GM11168 (cell line): ENCODE results near the gene DONSON.

Experiments used
- in situ Hi-C: fragments of 300-500 bp; cut with MboI; formaldehyde crosslinking; loops from one replicate; pipeline ENCODE4 v1.12.0; 2022; ENCODE audit warnings: low sequenced_read_pairs; ENCODE audit not compliant: unreplicated experiment

DONSON gene

DNA sequence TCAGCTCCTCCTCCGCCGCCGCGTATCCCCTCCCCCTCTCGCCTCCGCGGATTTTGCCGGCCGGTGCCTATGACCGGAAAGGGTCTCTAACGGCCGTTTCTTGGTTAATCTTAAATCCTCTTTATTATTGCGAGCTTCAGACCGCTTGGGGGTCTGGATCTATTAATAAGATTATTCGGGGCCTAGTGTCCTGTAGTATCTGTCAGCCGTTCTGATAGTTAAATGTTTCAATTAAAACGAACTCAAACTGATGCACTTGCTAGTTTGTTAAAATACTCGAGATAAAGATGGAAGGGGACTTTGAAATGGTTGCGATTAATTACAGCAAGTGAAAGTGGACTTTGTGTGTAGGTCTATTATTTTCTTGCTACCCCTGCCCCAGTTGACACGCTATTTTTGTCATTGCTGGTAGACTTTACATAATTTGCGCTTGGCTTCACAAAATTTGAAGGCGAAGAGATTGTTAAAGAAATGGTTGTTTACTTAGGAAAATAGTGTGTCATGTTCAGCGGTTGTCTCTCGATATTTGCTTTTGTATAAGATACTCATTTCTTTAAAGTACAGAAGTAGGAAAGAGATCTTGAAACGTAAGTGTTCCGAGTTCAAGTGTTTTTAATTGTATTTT lies 44.9 kb downstream of the DONSON start:
- in situ Hi-C loops: no loop called here

DNA sequence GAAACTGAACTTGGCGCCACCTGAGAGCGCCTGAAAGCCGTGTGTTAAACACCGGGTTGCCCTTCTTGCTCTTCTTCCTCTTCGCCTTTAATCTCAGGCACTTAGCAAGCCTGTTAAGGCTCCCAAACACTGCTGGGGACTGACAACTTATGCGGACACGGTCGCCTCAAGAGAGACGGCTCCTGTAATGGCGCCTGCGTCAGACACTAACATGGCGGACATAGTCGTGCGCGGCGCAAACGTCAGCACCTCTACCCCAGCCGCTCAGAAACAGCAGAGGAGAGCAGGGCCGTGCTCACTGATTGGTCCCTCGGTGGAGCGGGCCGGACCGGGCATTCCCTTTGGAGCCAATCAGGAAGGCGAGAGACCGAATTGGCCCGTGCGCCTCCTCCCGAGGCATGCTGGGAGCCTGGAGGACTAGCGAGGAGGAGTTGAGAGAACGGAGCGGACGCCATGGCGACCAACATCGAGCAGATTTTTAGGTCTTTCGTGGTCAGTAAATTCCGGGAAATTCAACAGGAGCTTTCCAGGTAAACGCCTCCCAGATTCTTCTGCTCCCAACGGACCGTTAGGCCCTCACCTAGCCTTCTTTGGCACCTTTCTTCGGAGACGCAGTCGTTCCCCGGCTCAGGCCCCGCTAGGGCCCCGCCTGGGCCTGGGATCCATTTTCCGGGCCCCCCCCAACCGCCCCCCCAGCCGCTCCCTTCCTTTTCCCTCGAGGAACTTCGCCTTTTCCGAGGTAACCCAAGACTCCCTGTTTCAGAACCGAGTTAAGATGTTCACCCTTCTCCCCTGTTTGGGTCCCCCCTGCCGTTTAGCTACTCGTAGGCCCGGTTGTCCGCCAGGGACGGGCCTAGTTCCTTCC lies 45.6 kb downstream of the DONSON start, which contains the start of gene SON:
Gene SON, plus strand, starts transcription at position 399 of the 865 bp plus-strand sequence. Its CDS starts 55 bp downstream, at position 454.
- in situ Hi-C loops: no loop called here

DNA sequence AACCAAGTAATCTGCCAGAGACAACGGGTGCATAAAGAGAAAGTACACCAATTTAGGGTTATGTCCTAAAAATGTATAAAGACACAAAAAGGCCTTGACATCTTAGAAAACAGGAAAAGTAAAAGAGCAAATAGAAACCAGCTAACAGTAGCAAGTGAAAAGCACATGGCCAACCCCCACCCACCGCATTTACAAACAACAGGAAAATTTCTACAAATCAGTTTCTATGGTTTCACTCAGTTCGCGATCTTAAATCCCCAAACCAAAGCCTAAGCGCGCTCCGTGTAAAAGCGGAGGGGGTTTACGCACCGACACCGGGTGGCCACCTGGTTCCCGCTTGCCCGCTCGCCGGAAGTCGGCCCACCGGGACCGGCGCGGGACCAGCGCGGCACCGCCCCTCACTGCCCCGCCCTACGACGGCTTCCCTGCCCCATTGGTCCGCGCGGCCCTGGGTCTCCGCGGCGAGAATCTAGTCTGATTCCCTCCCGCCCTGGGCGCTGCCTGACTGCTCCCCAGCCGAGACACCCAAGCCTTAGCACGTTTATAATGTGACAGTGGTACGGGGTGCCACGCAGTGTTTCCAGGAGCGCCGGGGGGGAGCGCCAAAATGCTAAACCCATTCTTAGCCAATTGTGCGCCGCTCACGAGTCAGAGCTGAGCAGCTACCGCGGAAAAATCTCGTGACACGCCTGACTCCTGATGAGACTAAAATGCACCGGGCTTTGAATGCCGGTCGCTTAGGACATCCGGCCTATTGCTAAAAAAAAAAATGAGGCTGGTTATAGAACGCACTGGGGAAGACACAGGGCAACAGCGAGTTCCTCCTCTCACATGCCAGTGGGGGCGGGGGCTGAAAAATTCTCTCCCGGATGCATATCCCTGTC lies 46.5 kb downstream of the DONSON start, which contains the start of gene GART:
Gene GART, minus strand, starts transcription at position 362 of the 884 bp plus-strand sequence. CDS start 2,802 bp downstream, outside the sequence.
- in situ Hi-C loops: no loop called here

DNA sequence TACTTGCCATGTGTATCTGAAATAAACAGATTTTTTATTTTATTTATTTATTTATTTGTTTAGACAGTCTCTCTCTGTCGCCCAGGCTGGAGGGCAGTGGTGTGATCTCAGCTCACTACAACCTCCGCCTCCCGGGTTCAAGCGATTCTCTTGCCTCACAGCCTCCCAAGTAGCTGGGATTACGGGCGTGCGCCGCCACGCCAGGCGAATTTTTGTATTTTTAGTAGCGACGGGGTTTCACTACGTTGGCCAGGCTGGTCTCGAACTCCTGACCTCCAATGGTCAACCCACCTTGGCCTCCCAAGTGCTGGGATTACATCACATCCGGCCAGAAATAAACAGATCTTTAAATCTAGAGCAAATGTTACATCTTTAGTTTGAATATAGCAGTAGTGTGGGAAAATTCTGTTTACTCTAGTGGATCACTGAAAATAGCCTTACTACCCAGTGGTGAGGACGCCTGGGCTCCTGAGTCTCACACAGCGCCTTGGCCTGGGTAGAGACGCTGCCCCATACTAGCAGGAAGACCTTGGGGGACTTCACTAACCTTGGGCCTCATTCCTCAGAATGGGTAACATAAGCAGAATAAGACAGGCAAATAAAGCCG lies 47.3 kb downstream of the DONSON start:
- in situ Hi-C loops: no loop called here

DNA sequence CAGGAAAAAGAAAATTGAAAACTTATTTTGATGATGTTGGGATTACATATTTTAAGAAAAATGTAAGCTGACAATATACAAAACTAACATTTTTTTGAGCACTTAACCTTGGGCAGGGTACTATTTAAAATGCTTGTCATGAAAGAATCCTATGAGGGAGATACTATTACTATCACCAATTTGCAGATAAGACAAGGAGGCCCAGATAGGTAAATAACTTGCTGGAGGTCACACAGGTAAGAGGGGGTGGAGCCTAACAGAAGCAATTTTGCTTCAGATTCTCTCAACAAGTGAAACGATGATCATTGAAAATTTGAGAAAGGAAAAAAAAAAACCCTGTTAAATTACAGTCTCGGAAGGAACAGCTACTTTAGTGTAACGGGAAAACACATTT lies 47.8 kb downstream of the DONSON start:
- in situ Hi-C loops: no loop called here

DNA sequence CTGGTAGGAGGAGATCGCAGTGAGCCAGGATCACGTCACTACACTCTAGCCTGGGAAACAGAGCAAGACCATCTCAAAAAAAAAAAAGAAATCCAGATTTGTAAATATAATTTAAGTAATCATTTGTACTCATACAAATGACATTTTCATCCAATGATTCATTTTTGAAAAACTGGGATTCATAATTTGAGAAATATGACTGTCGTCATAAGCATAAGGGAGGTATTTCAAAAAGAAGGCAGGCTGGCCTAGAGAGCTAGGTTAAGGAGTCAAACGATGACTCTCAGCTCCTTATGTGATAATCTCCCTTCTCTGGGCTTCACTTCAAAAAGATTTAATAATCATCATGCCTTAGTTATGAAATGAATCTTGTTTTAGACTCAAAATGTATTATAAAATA lies 48.9 kb downstream of the DONSON start:
- in situ Hi-C loops: no loop called here

DNA sequence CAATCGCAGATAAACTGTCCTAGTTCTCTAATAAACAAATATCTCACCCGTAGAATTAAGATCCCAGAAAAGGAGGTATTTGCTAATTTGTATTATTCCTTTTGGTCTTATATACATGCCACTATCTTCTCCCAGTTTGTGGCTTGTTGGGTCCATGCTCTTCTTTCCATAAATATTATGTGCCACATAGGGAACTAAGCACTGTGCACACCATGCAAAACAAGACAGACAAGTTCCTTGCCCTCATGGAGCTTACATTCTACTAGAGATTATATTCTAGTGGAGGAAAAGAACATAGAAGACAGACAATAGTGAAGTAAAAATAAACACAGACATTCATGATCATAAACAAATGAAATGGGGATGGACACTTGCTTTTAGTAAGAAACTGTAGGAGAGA lies 51.3 kb downstream of the DONSON start:
- in situ Hi-C loops: no loop called here

DNA sequence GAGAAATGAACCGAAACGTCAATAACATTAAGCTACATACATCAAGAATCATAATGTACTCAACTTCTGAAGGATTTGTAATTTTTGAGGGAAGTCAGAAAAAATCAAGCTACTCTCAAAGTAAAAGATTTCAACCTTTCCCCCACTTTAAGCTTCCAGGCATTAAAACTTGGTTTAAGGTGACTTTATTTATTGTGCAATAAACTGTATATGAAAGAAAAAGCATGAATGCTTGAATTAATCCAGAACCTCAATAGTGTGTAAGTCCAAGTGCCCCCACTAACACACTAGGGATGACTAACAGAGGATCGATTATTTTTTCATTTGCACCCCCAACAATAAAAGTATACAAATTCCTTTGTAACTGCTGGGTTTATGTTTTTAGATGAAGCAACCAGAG lies 57.5 kb downstream of the DONSON start:
- in situ Hi-C loops: no loop called here
